Right lobe of liver (tissue), 4 donors: Measurements from ENCODE around the gene C8A.

ENCODE experiments used
- CTCF ChIP-seq, 4 donors: fragments of 200-600 bp in 3 of 4; fragments of 450-650 bp in 1 of 4; IDR thresholded peaks; one replicate each; pipeline versions ENCODE4 v1.5.1 to v1.8.0; 2016 to 2022; ENCODE audit warnings: antibody characterized with exemption in 4 of 4, mild to moderate bottlenecking in 2 of 4
- POLR2A ChIP-seq: fragments of 450-650 bp; IDR thresholded peaks from one replicate; pipeline ENCODE4 v1.6.1; 2017; ENCODE audit warnings: antibody characterized with exemption, mild to moderate bottlenecking
- donor health status: DM: no; HTN: no; CAD: no.
- donor health status: DM: no; HTN: no; CAD: no.
- donor health status: DM: no; HTN: yes; CAD: no.

- TF ChIP-seq CTCF (IDR thresholded peaks at IDR 0.05) = no peak
- no peak for TF ChIP-seq POLR2A
Observed at GRCh38 chr1:56845343-56845742, 9.3 kb upstream of the C8A start.
